ENCODE results near the gene NBDY.
"Not testable (repeated sequence)": the region's sequence is repeated elsewhere in the genome, so short reads cannot be mapped to it uniquely, and the experiment has no call there.

Gene NBDY

GRCh38 chrX:56729152-56729850, at the start of gene NBDY:
NBDY (plus strand) TSS chrX:56729243; CDS start chrX:56729354, 111 bp downstream.
- TF ChIP-seq CTCF (IDR thresholded peaks at IDR 0.05; ENCODE audit: low read depth, low read length) (no peak), MAX (IDR thresholded peaks at IDR 0.05; ENCODE audit: low read depth, low read length) (no peak), MYC (IDR thresholded peaks at IDR 0.05; ENCODE audit: low read depth, low read length) (no peak), POLR2A (IDR thresholded peaks at IDR 0.05; ENCODE audit: extremely low read depth, insufficient read length) (no peak)

GRCh38 chrX:56704530-56704929, 24.5 kb upstream of the NBDY start:
- not testable (repeated sequence) for H3K4me3 ChIP-seq (ENCODE audit: low read depth, low read length); DNase-seq (ENCODE audit: low read depth)

More at GRCh38 chrX:56729152-56729850, at the start of gene NBDY:
- peak within 1 kb of the TSS; percentile 78 for H3K4me3 ChIP-seq (ENCODE audit: low read depth, low read length)
- peak; percentile 53 for DNase-seq (ENCODE audit: low read depth)

GRCh38 chrX:56726605-56727004, 2.4 kb upstream of the NBDY start:
- no peak overlapping the region for H3K4me3 ChIP-seq (ENCODE audit: low read depth, low read length)
- peak; percentile 33 for TF ChIP-seq CTCF (IDR thresholded peaks at IDR 0.05; ENCODE audit: low read depth, low read length)
- TF ChIP-seq POLR2A (IDR thresholded peaks at IDR 0.05; ENCODE audit: extremely low read depth, insufficient read length): no peak
- TF ChIP-seq MYC (IDR thresholded peaks at IDR 0.05; ENCODE audit: low read depth, low read length): no peak
- DNase-seq (ENCODE audit: low read depth): peak; percentile 58

GRCh38 chrX:56727531-56727930, 1.5 kb upstream of the NBDY start:
- DNase-seq (ENCODE audit: low read depth): no peak
- H3K4me3 ChIP-seq (ENCODE audit: low read depth, low read length): no peak overlapping the region
- no peak for TF ChIP-seq POLR2A (IDR thresholded peaks at IDR 0.05; ENCODE audit: extremely low read depth, insufficient read length)
- TF ChIP-seq CTCF (IDR thresholded peaks at IDR 0.05; ENCODE audit: low read depth, low read length): no peak
- no peak for TF ChIP-seq MYC (IDR thresholded peaks at IDR 0.05; ENCODE audit: low read depth, low read length)
- TF ChIP-seq MAX (IDR thresholded peaks at IDR 0.05; ENCODE audit: low read depth, low read length): no peak

GRCh38 chrX:56728321-56728720, 722 bp upstream of the NBDY start:
- peak; percentile 3 for DNase-seq (ENCODE audit: low read depth)
- H3K4me3 ChIP-seq (ENCODE audit: low read depth, low read length): peak overlapping the region; percentile 78
- TF ChIP-seq MAX (IDR thresholded peaks at IDR 0.05; ENCODE audit: low read depth, low read length) (peak; percentile 77), POLR2A (IDR thresholded peaks at IDR 0.05; ENCODE audit: extremely low read depth, insufficient read length) (no peak), CTCF (IDR thresholded peaks at IDR 0.05; ENCODE audit: low read depth, low read length) (no peak), MYC (IDR thresholded peaks at IDR 0.05; ENCODE audit: low read depth, low read length) (no peak)

GRCh38 chrX:56728752-56729151, 291 bp upstream of the NBDY start:
- DNase-seq (ENCODE audit: low read depth): peak; percentile 17
- peak overlapping the region; percentile 78 for H3K4me3 ChIP-seq (ENCODE audit: low read depth, low read length)
- no peak for TF ChIP-seq MYC (IDR thresholded peaks at IDR 0.05; ENCODE audit: low read depth, low read length)
- TF ChIP-seq CTCF (IDR thresholded peaks at IDR 0.05; ENCODE audit: low read depth, low read length): no peak
- TF ChIP-seq POLR2A (IDR thresholded peaks at IDR 0.05; ENCODE audit: extremely low read depth, insufficient read length): no peak
- TF ChIP-seq MAX (IDR thresholded peaks at IDR 0.05; ENCODE audit: low read depth, low read length): no peak

Measured in NB4 (cell line).